Activated B cell treated with CpG ODN at 0.5 μM for 24 hours (primary cell): ENCODE results near the gene SELENOW. TPM values are rescaled to one million over a fixed set of nuclear protein-coding genes. Genes with fewer than 3 reads are reported as not detected.

Source experiments
- ATAC-seq: fragments of 200-7000 bp; cut with Tn5 transposase; one replicate; pipeline ENCODE4 v1.10.0; 2021; ENCODE audit warnings: low read depth, mild to moderate bottlenecking, moderate library complexity
- CTCF ChIA-PET: fragments of 350-600 bp; sonication (Branson Sonifier 250); formaldehyde crosslinking; loops from one replicate; lab custom pipeline; 2021; ENCODE audit warnings: antibody characterized with exemption; lab: Charles Lee
- POLR2A ChIA-PET: fragments of 350-600 bp; sonication (Branson Sonifier 250); formaldehyde crosslinking; loops from one replicate; lab custom pipeline; 2021; ENCODE audit warnings: antibody characterized with exemption; lab: Charles Lee
- DNase-seq: peaks from one replicate; pipeline ENCODE4 v3.0.0; 2022
- H3K27ac Mint-ChIP-seq: one replicate; pipeline ENCODE4 v1.8.0; 2020; ENCODE audit warnings: mixed read lengths
- H3K27me3 Mint-ChIP-seq: one replicate; pipeline ENCODE4 v1.8.0; 2021; ENCODE audit warnings: mixed read lengths
- H3K36me3 Mint-ChIP-seq: one replicate; pipeline ENCODE4 v1.8.0; 2021; ENCODE audit warnings: low read depth, mixed read lengths
- H3K4me1 Mint-ChIP-seq: one replicate; pipeline ENCODE4 v1.8.0; 2021; ENCODE audit warnings: mixed read lengths
- H3K4me3 Mint-ChIP-seq: one replicate; pipeline ENCODE4 v1.8.0; 2020; ENCODE audit warnings: mild to moderate bottlenecking, mixed read lengths
- H3K9me3 Mint-ChIP-seq: one replicate; pipeline ENCODE4 v1.8.0; 2020; ENCODE audit warnings: mixed read lengths
- intact Hi-C: fragments of 100-400 bp; cut with micrococcal nuclease; formaldehyde crosslinking; loops from one replicate; pipeline ENCODE4 v1.15.1; 2024
- total RNA-seq: library from RNA; stranded (reverse); gene quantifications from 2 replicates; pipeline ENCODE4 v1.2.3, GENCODE V29; 2022
- TF ChIP-seq, protein P1 (sequence below): fragments of 200-600 bp; IDR thresholded peaks from one replicate; pipeline ENCODE4 v1.8.0; 2022; ENCODE audit warnings: antibody characterized with exemption, mild to moderate bottlenecking

SELENOW gene
- 24.8 and 27.6 TPM in 2 replicates for total RNA-seq

DNA sequence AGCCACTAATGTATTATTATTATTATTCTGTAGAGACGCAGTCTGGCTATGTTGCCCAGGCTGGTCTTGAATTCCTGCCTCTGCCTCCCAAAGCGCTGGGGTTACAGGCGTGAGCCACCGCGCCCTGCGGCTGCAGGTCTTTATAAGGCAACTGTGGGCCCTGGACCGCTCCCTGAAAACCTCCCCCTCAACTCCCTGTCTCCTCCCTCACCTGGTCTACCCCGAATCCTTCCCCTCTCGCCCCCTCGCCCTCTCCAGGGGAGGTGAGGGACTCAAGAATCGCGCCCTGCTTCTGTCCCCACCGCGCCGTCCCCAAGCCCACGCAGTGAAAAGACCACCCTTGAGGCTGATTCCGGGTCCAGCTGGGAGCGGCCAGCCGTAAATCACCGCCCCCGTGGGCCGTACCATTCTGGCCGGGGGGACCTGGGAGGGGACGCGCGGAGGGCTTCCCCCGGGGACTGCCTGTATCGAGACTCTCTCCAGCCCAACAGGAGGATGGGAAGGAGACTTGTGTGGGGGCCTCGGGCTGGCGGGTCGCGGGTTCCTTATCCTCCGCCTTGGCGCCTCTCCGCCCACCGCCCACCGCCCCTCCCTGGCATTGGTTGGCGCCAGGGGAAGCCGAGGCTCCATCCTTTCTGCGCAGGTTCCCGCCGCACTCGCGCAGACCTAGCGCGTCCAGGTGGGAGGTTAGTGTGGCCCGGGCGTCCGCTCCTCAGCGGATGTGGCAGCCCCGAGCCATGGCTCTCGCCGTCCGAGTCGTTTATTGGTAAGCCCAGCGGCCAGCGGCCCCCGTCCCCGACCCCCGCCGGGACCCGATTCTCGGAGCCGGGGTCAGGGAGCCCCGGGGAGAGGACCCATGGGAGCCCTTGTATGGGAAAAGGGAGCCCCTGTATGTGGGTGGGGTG, at the start of gene SELENOW:
Gene SELENOW, plus strand, starts transcription at position 655 of the 905 bp plus-strand sequence. Its CDS starts 83 bp downstream, at position 738.
- intact Hi-C loops: loop anchor here (1.0 kb wide), 1 partner anchor 33 kb away; the partner anchor contains the start of gene NOP53
- ChIA-PET POLR2A (interaction anchor here (0.6 to 0.7 kb wide), 2 partner anchors 33 to 1756 kb away, joined by 3 to 4 read pairs; partner anchors contain the start of gene NOP53), CTCF (interaction anchor here (0.5 kb wide), 1 partner anchor 12 kb away, joined by 3 read pairs; no protein-coding TSS in a partner anchor)
- TF ChIP-seq, protein P1, sequence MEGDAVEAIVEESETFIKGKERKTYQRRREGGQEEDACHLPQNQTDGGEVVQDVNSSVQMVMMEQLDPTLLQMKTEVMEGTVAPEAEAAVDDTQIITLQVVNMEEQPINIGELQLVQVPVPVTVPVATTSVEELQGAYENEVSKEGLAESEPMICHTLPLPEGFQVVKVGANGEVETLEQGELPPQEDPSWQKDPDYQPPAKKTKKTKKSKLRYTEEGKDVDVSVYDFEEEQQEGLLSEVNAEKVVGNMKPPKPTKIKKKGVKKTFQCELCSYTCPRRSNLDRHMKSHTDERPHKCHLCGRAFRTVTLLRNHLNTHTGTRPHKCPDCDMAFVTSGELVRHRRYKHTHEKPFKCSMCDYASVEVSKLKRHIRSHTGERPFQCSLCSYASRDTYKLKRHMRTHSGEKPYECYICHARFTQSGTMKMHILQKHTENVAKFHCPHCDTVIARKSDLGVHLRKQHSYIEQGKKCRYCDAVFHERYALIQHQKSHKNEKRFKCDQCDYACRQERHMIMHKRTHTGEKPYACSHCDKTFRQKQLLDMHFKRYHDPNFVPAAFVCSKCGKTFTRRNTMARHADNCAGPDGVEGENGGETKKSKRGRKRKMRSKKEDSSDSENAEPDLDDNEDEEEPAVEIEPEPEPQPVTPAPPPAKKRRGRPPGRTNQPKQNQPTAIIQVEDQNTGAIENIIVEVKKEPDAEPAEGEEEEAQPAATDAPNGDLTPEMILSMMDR: no peak
- Mint-ChIP-seq H3K9me3 (no peaks in the 10 kb centered on the region), H3K36me3 (peaks cover 21% of the 10 kb centered on the region), H3K4me1 (peaks cover 17% of the 10 kb centered on the region), H3K27ac (peak within 1 kb of the TSS; percentile 91), H3K4me3 (peak within 1 kb of the TSS; percentile 95), H3K27me3 (no peaks in the 10 kb centered on the region)
- DNase-seq (peak; percentile 81), ATAC-seq (peak; percentile 96)

DNA sequence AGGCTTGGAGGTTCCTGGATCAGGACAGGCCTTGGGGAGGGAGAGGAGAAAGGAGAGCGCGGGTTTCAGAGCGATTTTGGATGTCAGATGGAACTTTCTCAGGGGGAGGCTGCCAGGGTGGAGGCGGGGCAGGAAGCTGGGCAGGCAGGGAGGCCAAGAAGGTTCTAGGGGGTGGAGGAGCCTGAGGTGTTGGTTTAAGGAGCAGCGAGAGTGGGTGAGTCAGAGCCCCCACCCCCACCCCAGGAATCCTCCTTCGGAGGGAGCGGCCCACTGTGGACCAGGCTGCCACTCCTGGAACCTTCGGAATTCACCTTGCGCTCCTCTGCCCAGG, 49.1 kb upstream of the SELENOW start:
- no peak overlapping the region for H3K4me3 Mint-ChIP-seq
- ATAC-seq (no peak), DNase-seq (no peak)
- ChIA-PET POLR2A (no interaction called here), CTCF (no interaction called here)
- no peaks in the 10 kb centered on the region for H3K36me3 Mint-ChIP-seq
- no peaks in the 10 kb centered on the region for H3K9me3 Mint-ChIP-seq
- peaks cover 11% of the 10 kb centered on the region for H3K4me1 Mint-ChIP-seq
- H3K27me3 Mint-ChIP-seq: peaks cover 31% of the 10 kb centered on the region
- intact Hi-C loops: no loop called here
- no peak overlapping the region for H3K27ac Mint-ChIP-seq
- TF ChIP-seq, protein P1: no peak

DNA sequence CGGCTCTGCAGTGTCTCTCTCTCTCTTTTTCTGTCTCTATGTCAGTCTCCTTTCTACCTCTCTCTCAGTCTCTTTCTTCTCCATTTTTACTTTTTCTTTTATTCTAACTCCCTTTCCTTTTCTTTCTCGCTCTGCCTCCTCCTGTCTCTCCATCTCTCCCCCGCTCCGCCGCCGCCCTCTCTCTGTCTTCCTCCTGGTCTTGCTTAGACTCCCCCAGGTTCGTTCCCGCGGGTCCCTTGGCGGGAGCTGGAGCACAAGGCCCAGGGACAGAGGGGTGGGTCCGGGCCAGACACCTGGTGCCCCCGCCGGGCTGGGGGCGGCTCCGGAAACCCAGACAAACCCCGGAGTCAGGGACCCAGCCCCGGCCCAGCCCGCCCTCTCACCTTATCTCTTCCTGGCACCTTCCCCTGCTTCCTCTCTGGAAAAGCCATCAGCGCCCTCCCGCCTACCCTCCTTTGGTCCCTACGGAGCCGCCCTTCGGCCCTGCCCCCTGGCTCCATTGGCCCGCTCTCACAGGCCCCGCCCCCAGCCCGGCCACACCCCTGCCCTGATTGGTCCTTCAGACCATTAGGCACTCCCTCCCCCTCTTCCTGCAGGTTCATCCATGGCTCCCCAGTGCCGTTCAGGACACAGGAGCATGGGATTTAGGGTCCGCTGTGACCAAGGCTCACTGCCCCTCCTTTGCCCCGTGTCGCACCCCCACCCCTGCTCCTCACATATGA, 48.5 kb upstream of the SELENOW start:
- ChIA-PET POLR2A (no interaction called here), CTCF (no interaction called here)
- ATAC-seq (peak; percentile 40), DNase-seq (no peak)
- H3K27me3 Mint-ChIP-seq: peaks cover 31% of the 10 kb centered on the region
- intact Hi-C loops: no loop called here
- TF ChIP-seq, protein P1: no peak
- H3K27ac Mint-ChIP-seq: no peak overlapping the region
- peak overlapping the region; percentile 58 for H3K4me3 Mint-ChIP-seq
- H3K4me1 Mint-ChIP-seq: peaks cover 11% of the 10 kb centered on the region
- H3K9me3 Mint-ChIP-seq: no peaks in the 10 kb centered on the region
- no peaks in the 10 kb centered on the region for H3K36me3 Mint-ChIP-seq

DNA sequence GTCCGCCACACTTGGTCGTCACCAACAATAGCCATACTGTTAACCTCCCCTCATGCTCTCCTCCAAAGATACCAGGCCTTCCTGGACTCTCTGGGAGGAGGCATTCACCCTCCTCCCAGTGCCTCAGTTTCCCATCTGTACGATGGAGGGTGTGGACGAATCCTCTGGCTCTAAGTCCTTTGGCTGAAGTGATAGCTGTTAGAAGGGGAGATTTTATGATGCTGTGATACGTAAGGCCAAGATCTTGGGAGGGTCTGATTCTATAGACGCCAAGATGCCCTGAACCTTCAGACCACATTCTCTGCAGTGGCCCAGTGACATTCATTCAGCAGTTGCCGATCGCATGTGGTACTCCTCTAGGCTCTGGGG, 48.0 kb upstream of the SELENOW start:
- H3K4me3 Mint-ChIP-seq: no peak overlapping the region
- ChIA-PET CTCF (no interaction called here), POLR2A (no interaction called here)
- peaks cover 31% of the 10 kb centered on the region for H3K27me3 Mint-ChIP-seq
- DNase-seq (no peak), ATAC-seq (no peak)
- TF ChIP-seq, protein P1: no peak
- H3K9me3 Mint-ChIP-seq: no peaks in the 10 kb centered on the region
- H3K27ac Mint-ChIP-seq: no peak overlapping the region
- H3K36me3 Mint-ChIP-seq: no peaks in the 10 kb centered on the region
- peaks cover 11% of the 10 kb centered on the region for H3K4me1 Mint-ChIP-seq
- intact Hi-C loops: no loop called here

DNA sequence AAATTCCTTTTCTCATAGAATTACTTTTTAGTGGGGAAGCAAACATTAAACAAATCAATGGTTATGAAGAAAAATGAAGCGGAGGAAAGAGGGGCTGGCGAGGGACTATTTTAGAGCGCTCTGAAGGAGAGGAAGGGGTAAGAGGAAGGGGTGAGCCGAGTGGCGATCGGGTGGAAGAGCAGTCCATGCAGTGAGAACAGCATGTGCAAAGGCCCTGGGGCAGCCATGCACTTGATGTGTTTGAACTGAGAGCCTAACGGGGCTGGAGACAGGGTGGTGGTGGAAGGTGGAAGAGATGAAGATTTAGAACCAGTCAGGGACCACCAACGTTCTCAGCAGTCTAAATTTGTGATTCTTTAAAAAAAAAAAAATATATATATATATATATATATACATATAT, 47.6 kb upstream of the SELENOW start:
- H3K27me3 Mint-ChIP-seq: peaks cover 31% of the 10 kb centered on the region
- no peaks in the 10 kb centered on the region for H3K9me3 Mint-ChIP-seq
- no peaks in the 10 kb centered on the region for H3K36me3 Mint-ChIP-seq

More for the DNA sequence above, 47.6 kb upstream of the SELENOW start:
- H3K4me1 Mint-ChIP-seq: peaks cover 11% of the 10 kb centered on the region
- DNase-seq: no peak
- ATAC-seq: no peak
- intact Hi-C loops: no loop called here
- POLR2A ChIA-PET: no interaction called here
- CTCF ChIA-PET: no interaction called here
- H3K27ac Mint-ChIP-seq: no peak overlapping the region
- H3K4me3 Mint-ChIP-seq: no peak overlapping the region
- TF ChIP-seq, protein P1: no peak
